Endothelial cell (in vitro differentiated cells): Measurements from ENCODE around the gene NEIL3. TPM values are rescaled to one million over a fixed set of nuclear protein-coding genes. Genes with fewer than 3 reads are reported as not detected.

Source experiments
- DNase-seq: peaks from one replicate; pipeline ENCODE4 v3.0.0; 2021; ENCODE audit warnings: low spot score
- H3K27ac Mint-ChIP-seq: one replicate; pipeline ENCODE4 v1.8.0; 2021; ENCODE audit warnings: mixed read lengths, inconsistent platforms; ENCODE audit not compliant: unreplicated experiment
- H3K27me3 Mint-ChIP-seq: one replicate; pipeline ENCODE4 v1.8.0; 2021; ENCODE audit warnings: mild to moderate bottlenecking, moderate library complexity, mixed read lengths, inconsistent platforms; ENCODE audit not compliant: unreplicated experiment
- H3K36me3 Mint-ChIP-seq: one replicate; pipeline ENCODE4 v1.8.0; 2021; ENCODE audit warnings: mild to moderate bottlenecking, low read depth, mixed read lengths, inconsistent platforms; ENCODE audit not compliant: unreplicated experiment
- H3K4me1 Mint-ChIP-seq: one replicate; pipeline ENCODE4 v1.8.0; 2021; ENCODE audit warnings: mild to moderate bottlenecking, mixed read lengths, inconsistent platforms; ENCODE audit not compliant: unreplicated experiment
- H3K4me3 Mint-ChIP-seq: one replicate; pipeline ENCODE4 v1.8.0; 2021; ENCODE audit warnings: mild to moderate bottlenecking, mixed read lengths, inconsistent platforms; ENCODE audit not compliant: unreplicated experiment
- H3K9me3 Mint-ChIP-seq: one replicate; pipeline ENCODE4 v1.8.0; 2021; ENCODE audit warnings: mixed read lengths, inconsistent platforms; ENCODE audit not compliant: unreplicated experiment
- total RNA-seq: library from RNA; stranded (reverse); fragmentation: NEBNext Ultra II Directional; extraction: Animal tissue kit (Norgen Biotek cat#: 25700); gene quantifications from one replicate; pipeline ENCODE4 v1.2.1, GENCODE V29; 2021; ENCODE audit not compliant: unreplicated experiment
- TF ChIP-seq, protein P1 (sequence below): fragments of 200-600 bp; sonication (generic); IDR thresholded peaks from one replicate; pipeline ENCODE4 v1.5.0; 2021; ENCODE audit warnings: antibody characterized with exemption; ENCODE audit not compliant: unreplicated experiment

Gene NEIL3
- total RNA-seq, 1 donor from 2014 or later, result 1.7 TPM

DNA sequence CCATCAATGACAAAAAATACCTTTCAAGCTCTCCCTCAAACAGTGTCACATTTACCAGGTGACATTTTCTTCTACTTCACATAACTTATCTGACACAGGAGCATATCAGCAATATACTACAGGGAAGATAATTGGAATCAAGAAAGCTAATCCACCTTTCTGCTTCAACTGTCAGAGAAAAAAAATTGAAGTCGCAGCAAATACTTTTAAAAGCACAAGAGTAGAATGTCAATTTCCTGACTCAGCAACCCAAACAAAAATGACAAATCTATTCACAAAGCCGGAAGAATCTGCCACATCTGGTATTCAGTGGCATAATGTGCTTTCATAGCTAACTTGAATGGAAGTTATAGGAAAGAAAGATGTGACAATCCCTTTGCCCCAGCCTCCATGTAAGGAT is 95.8 kb downstream of the NEIL3 start:
- DNase-seq, result no peak
- Mint-ChIP-seq H3K36me3 (no peaks in the 10 kb centered on the region), H3K4me1 (peaks cover 13% of the 10 kb centered on the region), H3K4me3 (no peak overlapping the region), H3K27ac (no peak overlapping the region), H3K9me3 (no peaks in the 10 kb centered on the region), H3K27me3 (peaks cover 7% of the 10 kb centered on the region)
- TF ChIP-seq, protein P1, sequence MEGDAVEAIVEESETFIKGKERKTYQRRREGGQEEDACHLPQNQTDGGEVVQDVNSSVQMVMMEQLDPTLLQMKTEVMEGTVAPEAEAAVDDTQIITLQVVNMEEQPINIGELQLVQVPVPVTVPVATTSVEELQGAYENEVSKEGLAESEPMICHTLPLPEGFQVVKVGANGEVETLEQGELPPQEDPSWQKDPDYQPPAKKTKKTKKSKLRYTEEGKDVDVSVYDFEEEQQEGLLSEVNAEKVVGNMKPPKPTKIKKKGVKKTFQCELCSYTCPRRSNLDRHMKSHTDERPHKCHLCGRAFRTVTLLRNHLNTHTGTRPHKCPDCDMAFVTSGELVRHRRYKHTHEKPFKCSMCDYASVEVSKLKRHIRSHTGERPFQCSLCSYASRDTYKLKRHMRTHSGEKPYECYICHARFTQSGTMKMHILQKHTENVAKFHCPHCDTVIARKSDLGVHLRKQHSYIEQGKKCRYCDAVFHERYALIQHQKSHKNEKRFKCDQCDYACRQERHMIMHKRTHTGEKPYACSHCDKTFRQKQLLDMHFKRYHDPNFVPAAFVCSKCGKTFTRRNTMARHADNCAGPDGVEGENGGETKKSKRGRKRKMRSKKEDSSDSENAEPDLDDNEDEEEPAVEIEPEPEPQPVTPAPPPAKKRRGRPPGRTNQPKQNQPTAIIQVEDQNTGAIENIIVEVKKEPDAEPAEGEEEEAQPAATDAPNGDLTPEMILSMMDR, result no peak

DNA sequence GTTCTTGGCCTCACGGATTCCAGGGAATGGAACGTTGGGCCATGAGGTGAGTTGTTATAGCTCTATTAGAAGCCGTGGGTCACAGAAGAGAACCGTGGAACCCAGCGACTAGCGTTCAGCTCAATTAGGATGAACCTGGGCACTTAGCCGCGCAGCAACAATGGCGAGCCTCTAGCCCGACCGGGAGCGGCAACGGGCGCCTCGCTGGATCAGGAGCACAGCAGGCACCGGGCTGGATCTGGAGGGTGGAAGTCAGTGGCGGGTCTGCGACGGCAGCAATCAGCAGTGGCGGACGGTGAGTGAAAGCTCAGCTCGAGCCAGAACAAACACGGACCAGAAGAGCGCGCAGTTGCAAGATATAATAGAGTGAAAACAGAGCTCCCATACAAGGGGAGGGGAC is 98.3 kb downstream of the NEIL3 start:
- Mint-ChIP-seq H3K4me1 (no peaks in the 10 kb centered on the region), H3K27ac (no peak overlapping the region), H3K36me3 (no peaks in the 10 kb centered on the region), H3K4me3 (no peak overlapping the region), H3K27me3 (peaks cover 3% of the 10 kb centered on the region), H3K9me3 (no peaks in the 10 kb centered on the region)
- TF ChIP-seq, protein P1, result no peak
- DNase-seq, result no peak

DNA sequence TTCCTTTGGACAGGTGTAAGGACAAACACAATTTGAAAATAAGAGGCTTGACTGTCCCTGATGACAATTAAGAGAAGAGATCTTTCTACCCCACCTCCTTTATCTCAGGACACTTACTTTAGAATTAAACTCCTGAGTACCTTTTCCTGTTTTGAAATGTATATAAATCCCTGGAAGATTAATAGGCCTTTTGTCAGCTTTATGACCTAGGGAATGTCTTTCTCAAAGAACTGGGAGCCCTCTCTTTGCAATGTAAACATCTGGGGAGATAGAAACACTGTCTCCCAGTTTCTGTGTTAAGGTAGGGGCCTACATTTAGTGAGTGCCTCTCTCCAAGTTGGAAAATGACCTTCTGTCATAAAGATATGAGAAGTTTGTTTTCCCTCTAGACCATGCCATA is 100.9 kb downstream of the NEIL3 start:
- Mint-ChIP-seq H3K36me3 (no peaks in the 10 kb centered on the region), H3K9me3 (no peaks in the 10 kb centered on the region), H3K4me1 (no peaks in the 10 kb centered on the region), H3K4me3 (no peak overlapping the region), H3K27ac (no peak overlapping the region), H3K27me3 (peaks cover 3% of the 10 kb centered on the region)
- TF ChIP-seq, protein P1, result no peak
- no peak for DNase-seq

DNA sequence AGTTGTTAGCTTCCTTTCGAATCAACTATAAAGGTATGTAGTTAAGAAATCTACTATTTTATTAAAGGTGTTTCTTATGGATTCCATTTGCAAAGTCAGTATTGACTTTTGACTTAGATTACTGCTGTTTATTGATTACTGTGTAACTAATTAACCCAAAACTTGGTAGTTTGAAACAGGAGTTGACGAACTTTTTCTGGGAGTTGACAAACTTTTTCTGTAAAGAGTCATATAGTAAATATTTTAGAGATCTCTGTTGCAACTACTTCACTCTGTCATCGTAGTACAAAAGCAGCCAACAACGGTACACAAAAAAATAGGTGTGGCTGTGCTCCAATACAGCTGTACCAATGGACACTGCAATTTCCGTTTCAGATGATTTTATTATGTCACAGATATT is 102.3 kb downstream of the NEIL3 start:
- H3K27me3 Mint-ChIP-seq, result peaks cover 3% of the 10 kb centered on the region
- H3K27ac Mint-ChIP-seq, result no peak overlapping the region
- no peaks in the 10 kb centered on the region for H3K4me1 Mint-ChIP-seq
- H3K4me3 Mint-ChIP-seq, result no peak overlapping the region
- H3K9me3 Mint-ChIP-seq, result no peaks in the 10 kb centered on the region
- no peak for DNase-seq
- H3K36me3 Mint-ChIP-seq, result no peaks in the 10 kb centered on the region
- TF ChIP-seq, protein P1, result no peak

Other genes starting within 250 kb of the NEIL3 start
- 8.6 TPM for gene AGA, start 132.6 kb downstream of the NEIL3 start, total RNA-seq